ENCODE data around the gene NFU1. TPM values are rescaled to one million over a fixed set of nuclear protein-coding genes. Genes with fewer than 3 reads are reported as not detected.
"Not testable (repeated sequence)": the region's sequence is repeated elsewhere in the genome, so short reads cannot be mapped to it uniquely, and the experiment has no call there.

Gene NFU1
- polyA plus RNA-seq, 6 donors from 2014 or later: 107 to 152 (median 127) TPM

DNA sequence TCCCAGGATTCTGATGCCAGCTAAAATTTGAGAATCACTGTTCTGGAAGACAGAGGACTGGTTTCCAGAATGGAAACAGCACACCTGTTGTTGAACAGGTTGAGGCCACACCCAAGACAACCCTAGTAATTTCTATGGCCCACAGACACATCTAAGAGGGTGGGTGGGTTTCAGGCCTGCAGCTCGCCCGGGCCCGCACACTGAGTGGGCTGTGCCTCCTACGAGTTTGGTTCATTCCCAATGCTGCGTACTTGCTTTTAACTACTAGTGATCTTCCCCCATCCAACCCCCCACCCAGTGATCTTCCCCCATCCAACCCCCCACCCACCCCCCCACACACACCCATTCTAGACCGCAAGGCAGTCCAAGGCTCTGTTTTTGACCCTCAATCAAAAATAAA, 1.3 kb upstream of the NFU1 start:
- Mint-ChIP-seq H3K36me3 (no peaks in the 10 kb centered on the region), H3K9me3 (peaks cover 0 to 10% (median 3%) of the 10 kb centered on the region in 7 donors), H3K4me1 (peaks cover 26 to 48% (median 34%) of the 10 kb centered on the region in 3 donors), H3K4me3 (peak overlapping the region; percentile 39 to 100 (median 91)), H3K27me3 (no peaks in the 10 kb centered on the region), H3K27ac (peak overlapping the region; percentile 64 to 99 (median 98))
- ATAC-seq (ENCODE audit: low read depth in 2 of 2): no peak
- DNase-seq: no peak

GRCh38 chr2:69437751-69438154, 518 bp upstream of the NFU1 start:
- DNase-seq: no peak
- Mint-ChIP-seq H3K4me3 (peak overlapping the region; percentile 89 to 100 (median 98)), H3K27ac (peak overlapping the region; percentile 96 to 99 (median 99)), H3K9me3 (peaks cover 0 to 10% (median 3%) of the 10 kb centered on the region in 7 donors), H3K27me3 (no peaks in the 10 kb centered on the region), H3K36me3 (no peaks in the 10 kb centered on the region), H3K4me1 (peaks cover 26 to 48% (median 34%) of the 10 kb centered on the region in 3 donors)
- no peak for ATAC-seq (ENCODE audit: low read depth in 2 of 2)

DNA sequence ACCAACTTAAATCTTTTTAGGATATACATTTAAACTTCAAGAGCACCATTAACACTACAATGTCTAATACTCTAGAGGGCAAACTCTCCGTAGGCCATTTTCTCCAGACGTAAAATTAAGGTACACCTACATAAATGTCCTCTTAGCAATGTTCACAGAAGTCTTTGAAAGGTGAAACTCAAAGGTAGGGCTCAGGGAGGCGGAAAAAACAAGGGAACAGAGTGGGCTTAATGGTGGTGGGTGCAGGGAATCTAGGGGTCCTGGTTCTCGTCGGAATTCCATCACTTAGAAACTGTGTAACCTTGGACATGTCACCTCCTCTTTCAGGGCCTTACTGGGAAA, 668 bp downstream of the NFU1 start:
- ATAC-seq (ENCODE audit: low read depth in 2 of 2) (peak; percentile 3 to 7), DNase-seq (no peak)
- H3K4me1 Mint-ChIP-seq: peaks cover 26 to 50% (median 34%) of the 10 kb centered on the region in 3 donors
- no peaks in the 10 kb centered on the region for H3K36me3 Mint-ChIP-seq
- peak overlapping the region; percentile 96 to 99 (median 99) for H3K27ac Mint-ChIP-seq
- H3K27me3 Mint-ChIP-seq: no peaks in the 10 kb centered on the region
- peaks cover 0 to 10% (median 3%) of the 10 kb centered on the region in 7 donors for H3K9me3 Mint-ChIP-seq
- H3K4me3 Mint-ChIP-seq: peak overlapping the region; percentile 89 to 100 (median 98)

DNA sequence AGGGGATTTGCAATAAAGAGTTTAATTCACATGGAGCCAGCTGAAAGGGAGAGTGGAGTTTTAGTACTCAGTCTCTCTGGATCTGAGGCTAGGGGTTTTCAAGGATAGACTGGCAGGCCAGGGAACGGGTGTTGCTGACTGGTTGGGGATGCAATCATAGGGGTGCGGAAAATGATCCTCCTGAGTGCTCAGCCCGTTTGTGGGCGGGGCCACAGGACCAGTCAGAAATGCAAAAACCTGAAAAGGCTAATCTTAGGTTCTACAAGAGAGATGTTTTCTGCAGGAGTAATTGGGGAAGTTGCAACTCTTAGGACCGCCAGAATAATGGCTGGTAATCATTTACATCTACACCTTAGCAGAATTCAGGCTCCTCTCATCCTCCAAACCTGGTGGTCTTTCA, 2.5 kb downstream of the NFU1 start:
- Mint-ChIP-seq H3K4me3 (peak overlapping the region in 6 of 8 donors; percentile 4 to 97 (median 38)), H3K27ac (peak overlapping the region in 3 of 6 donors; percentile 3 to 88 (median 49)), H3K4me1 (peaks cover 26 to 55% (median 34%) of the 10 kb centered on the region in 3 donors), H3K9me3 (peaks cover 0 to 7% (median 3%) of the 10 kb centered on the region in 7 donors), H3K27me3 (no peaks in the 10 kb centered on the region), H3K36me3 (peaks cover 0 to 5% of the 10 kb centered on the region in 2 donors)
- ATAC-seq (ENCODE audit: low read depth in 2 of 2): no peak
- no peak for DNase-seq

DNA sequence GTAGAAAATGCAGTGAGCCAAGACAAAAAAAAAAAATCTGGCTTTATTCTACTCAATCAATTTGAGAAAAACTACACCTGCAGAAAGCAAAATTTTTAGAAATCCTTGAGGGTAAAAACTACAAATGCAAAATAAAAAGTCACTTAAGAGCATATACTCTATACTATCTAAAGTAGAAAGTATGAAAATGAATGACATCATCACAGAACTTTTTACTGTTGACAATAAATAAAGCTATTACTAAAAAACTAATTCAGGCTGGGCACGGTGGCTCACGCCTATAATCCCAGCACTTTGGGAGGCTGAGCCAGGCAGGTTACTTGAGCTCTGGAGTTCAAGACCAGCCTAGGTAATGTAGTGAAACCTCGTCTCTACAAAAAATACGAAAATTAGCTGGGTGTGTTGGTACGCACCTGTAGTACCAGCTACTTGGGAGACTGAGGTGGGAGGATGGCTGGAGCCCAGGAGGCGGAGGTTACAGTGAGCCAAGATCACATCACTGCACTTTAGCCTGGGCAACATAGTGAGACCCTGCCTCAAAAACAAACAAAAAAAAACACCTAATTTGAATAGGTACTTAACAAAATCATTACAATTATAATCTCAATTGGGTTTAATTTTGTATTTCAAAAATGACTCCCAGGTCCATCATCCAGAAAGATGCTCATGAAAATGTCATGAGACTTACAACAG, 7.6 kb downstream of the NFU1 start:
- Mint-ChIP-seq H3K27me3 (no peaks in the 10 kb centered on the region), H3K36me3 (peaks cover 0 to 9% of the 10 kb centered on the region in 2 donors), H3K4me3 (no peak overlapping the region), H3K27ac (peak overlapping the region in 2 of 6 donors; percentile 34 to 38), H3K9me3 (no peaks in the 10 kb centered on the region), H3K4me1 (peaks cover 2 to 21% (median 3%) of the 10 kb centered on the region in 3 donors)
- ATAC-seq (ENCODE audit: low read depth in 2 of 2): no peak
- no peak for DNase-seq

DNA sequence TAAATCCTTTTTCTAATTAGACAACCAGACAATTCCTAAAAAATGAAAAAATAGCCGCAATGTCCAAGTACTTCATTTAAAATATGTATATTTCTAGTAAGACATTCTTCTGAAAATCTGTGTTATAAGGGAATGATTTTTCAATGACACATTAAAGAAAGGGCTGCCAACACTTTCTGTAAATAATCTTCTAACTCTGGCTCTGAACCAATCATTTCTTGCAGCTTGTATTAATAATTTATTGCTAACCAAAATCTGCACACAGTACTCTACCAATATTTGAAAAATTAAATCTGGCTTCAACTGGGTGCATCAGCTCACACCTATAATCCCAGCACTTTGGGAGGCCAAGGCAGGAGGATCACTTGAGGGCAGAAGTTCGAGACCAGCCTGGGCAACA, 8.3 kb downstream of the NFU1 start:
- Mint-ChIP-seq H3K27me3 (no peaks in the 10 kb centered on the region), H3K9me3 (no peaks in the 10 kb centered on the region), H3K27ac (peak overlapping the region in 3 of 6 donors; percentile 32 to 38 (median 33)), H3K4me3 (no peak overlapping the region), H3K4me1 (peaks cover 0 to 16% (median 0%) of the 10 kb centered on the region in 3 donors), H3K36me3 (peaks cover 0 to 9% of the 10 kb centered on the region in 2 donors)
- DNase-seq: no peak
- ATAC-seq (ENCODE audit: low read depth in 2 of 2): no peak

- H3K9me3 Mint-ChIP-seq: no peaks in the 10 kb centered on the region
- H3K4me1 Mint-ChIP-seq: peaks cover 0 to 12% (median 5%) of the 10 kb centered on the region in 3 donors
- peaks cover 0 to 17% of the 10 kb centered on the region in 2 donors for H3K36me3 Mint-ChIP-seq
- DNase-seq: no peak
- H3K27ac Mint-ChIP-seq: no peak overlapping the region
- H3K27me3 Mint-ChIP-seq: no peaks in the 10 kb centered on the region
- no peak for ATAC-seq (ENCODE audit: low read depth in 2 of 2)
- no peak overlapping the region for H3K4me3 Mint-ChIP-seq
Observed at GRCh38 chr2:69424419-69424818, 12.8 kb downstream of the NFU1 start.

DNA sequence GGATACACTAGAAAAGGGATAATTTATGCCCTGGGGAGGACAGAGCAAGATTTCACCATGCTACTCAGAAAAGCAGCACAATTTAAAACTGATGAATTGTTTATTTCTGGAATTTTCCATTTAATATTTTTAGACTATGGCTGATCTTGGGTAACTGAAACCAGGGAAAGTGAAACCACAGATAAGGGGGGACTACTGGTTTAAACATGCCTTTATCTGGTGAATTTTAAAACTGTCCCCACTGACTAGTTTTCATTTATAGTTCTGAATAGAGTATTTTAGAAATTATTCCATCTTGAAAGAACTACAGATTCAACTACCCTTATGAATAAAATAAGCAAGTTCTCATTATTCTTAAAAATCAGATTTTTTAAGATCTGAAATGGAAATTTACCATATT, 15.0 kb downstream of the NFU1 start:
- Mint-ChIP-seq H3K4me1 (peaks cover 0 to 9% (median 5%) of the 10 kb centered on the region in 3 donors), H3K36me3 (peaks cover 0 to 17% of the 10 kb centered on the region in 2 donors), H3K27ac (peak overlapping the region in 3 of 6 donors; percentile 48 to 52 (median 49)), H3K4me3 (no peak overlapping the region), H3K9me3 (no peaks in the 10 kb centered on the region), H3K27me3 (no peaks in the 10 kb centered on the region)
- DNase-seq (no peak), ATAC-seq (ENCODE audit: low read depth in 2 of 2) (no peak)

DNA sequence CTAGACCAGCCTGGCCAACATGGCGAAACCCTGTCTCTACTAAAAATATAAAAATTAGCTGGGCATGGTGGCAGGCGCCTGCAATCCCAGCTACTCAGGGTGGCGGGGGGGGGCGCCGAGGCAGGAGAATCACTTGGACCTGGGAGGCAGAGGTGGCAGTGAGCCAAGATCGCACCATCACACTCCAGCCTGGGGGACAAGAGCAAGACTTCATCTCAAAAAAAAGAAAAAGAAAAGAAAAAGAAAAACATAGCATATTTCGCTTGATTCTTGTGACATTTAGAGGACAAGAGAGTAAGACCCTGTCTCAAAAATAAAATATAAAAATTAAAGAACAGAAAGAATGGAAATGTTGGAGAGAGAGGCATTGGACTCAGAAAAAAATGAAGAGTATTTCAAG, 18.1 kb downstream of the NFU1 start:
- not testable (repeated sequence) for H3K9me3 Mint-ChIP-seq; H3K4me1 Mint-ChIP-seq; H3K27me3 Mint-ChIP-seq; DNase-seq; H3K4me3 Mint-ChIP-seq; ATAC-seq (ENCODE audit: low read depth in 2 of 2); H3K27ac Mint-ChIP-seq
- H3K36me3 Mint-ChIP-seq: peaks cover 0 to 17% of the 10 kb centered on the region in 2 donors

GRCh38 chr2:69416147-69416546, 21.1 kb downstream of the NFU1 start:
- no peaks in the 10 kb centered on the region for H3K9me3 Mint-ChIP-seq
- DNase-seq: no peak
- peaks cover 0 to 13% of the 10 kb centered on the region in 2 donors for H3K36me3 Mint-ChIP-seq
- no peak overlapping the region for H3K27ac Mint-ChIP-seq
- H3K4me1 Mint-ChIP-seq: peaks cover 0 to 5% (median 0%) of the 10 kb centered on the region in 3 donors
- no peak for ATAC-seq (ENCODE audit: low read depth in 2 of 2)
- H3K4me3 Mint-ChIP-seq: no peak overlapping the region
- H3K27me3 Mint-ChIP-seq: no peaks in the 10 kb centered on the region

DNA sequence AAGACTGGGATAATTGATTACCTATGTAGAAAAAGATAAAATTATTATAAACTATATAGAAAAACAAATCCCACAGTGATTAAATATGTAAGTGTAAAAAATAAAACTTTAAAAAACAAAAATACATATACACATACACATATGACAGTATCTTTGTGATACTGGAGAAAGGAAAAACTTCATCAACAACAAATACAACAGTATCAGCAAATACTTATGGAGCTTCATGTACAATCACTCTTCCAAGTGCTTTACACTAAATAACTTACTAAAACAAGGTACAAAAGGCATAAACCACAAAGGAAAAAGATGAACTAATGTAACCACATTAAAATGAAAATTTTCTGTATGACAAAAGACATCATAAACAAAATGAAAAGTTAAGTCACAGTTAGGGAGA, 26.1 kb downstream of the NFU1 start:
- H3K27me3 Mint-ChIP-seq: no peaks in the 10 kb centered on the region
- peaks cover 6 to 16% of the 10 kb centered on the region in 2 donors for H3K36me3 Mint-ChIP-seq
- peaks cover 0 to 7% (median 4%) of the 10 kb centered on the region in 3 donors for H3K4me1 Mint-ChIP-seq
- no peaks in the 10 kb centered on the region for H3K9me3 Mint-ChIP-seq
- DNase-seq: no peak
- no peak for ATAC-seq (ENCODE audit: low read depth in 2 of 2)
- no peak overlapping the region for H3K27ac Mint-ChIP-seq
- H3K4me3 Mint-ChIP-seq: no peak overlapping the region

GRCh38 chr2:69405306-69405705, 31.9 kb downstream of the NFU1 start:
- peak overlapping the region in 1 of 6 donors; percentile 47 for H3K27ac Mint-ChIP-seq
- DNase-seq: no peak
- no peak overlapping the region for H3K4me3 Mint-ChIP-seq
- H3K36me3 Mint-ChIP-seq: peaks cover 27 to 40% of the 10 kb centered on the region in 2 donors
- no peaks in the 10 kb centered on the region for H3K27me3 Mint-ChIP-seq
- no peak for ATAC-seq (ENCODE audit: low read depth in 2 of 2)
- H3K9me3 Mint-ChIP-seq: peaks cover 0 to 8% (median 0%) of the 10 kb centered on the region in 7 donors
- peaks cover 0 to 4% (median 0%) of the 10 kb centered on the region in 3 donors for H3K4me1 Mint-ChIP-seq

DNA sequence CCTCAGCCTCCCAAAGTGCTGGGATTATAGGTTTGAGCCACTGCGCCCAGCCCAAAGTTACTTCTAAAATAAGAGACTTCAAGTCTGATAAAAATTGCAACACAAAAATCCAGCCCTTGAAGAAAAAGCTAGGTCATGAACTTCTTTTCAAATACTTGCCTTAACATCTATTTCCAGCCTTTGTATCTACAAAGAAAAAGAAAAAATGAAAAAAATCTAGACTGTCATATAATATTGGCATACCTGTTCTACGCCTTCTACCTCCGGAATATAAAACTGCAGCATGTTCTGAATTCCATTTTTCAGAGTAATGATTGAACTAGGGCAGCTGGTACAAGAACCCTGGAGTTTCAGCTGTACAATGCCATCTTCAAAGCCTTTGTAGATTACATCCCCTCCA, 37.1 kb downstream of the NFU1 start:
- H3K36me3 Mint-ChIP-seq: peaks cover 16 to 21% of the 10 kb centered on the region in 2 donors
- no peak overlapping the region for H3K4me3 Mint-ChIP-seq
- ATAC-seq (ENCODE audit: low read depth in 2 of 2) (no peak), DNase-seq (no peak)
- H3K27ac Mint-ChIP-seq: no peak overlapping the region
- peaks cover 0 to 8% (median 0%) of the 10 kb centered on the region in 7 donors for H3K9me3 Mint-ChIP-seq
- no peaks in the 10 kb centered on the region for H3K4me1 Mint-ChIP-seq
- H3K27me3 Mint-ChIP-seq: no peaks in the 10 kb centered on the region

DNA sequence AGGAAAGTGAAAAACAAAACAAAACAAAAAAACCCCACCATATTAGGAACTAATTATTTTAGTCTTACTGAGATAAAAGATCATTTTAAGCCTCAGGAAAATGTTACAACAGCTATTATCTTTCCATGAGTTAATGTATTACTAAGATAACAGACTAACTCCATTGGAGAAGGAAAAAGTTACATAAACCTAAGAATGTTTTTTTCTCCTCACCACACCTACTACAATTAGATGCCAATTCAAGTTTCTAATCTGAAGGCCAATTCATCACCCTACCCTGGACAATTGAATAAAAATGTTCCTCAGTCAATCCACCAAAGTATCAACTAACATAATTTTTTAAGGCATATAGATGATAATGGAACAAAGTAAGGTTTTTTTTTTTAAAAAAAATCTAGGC, 40.0 kb downstream of the NFU1 start:
- Mint-ChIP-seq H3K36me3 (peaks cover 12 to 14% of the 10 kb centered on the region in 2 donors), H3K4me3 (no peak overlapping the region), H3K9me3 (no peaks in the 10 kb centered on the region), H3K27me3 (no peaks in the 10 kb centered on the region), H3K4me1 (no peaks in the 10 kb centered on the region), H3K27ac (no peak overlapping the region)
- ATAC-seq (ENCODE audit: low read depth in 2 of 2): no peak
- DNase-seq: no peak

Measured in naive B cell (primary cell).